Testis (tissue), 3 donors: ENCODE measurements around the gene PHAX. TPM values are rescaled to one million over a fixed set of nuclear protein-coding genes. Genes with fewer than 3 reads are reported as not detected.

Source experiments
- DNase-seq: peaks from one replicate; pipeline ENCODE4 v3.0.0-alpha.2; 2019
- H3K27ac ChIP-seq, 2 donors: fragments of 200-600 bp; sonication (generic); one replicate each; pipeline ENCODE4 v1.5.1; 2019
- H3K27me3 ChIP-seq: fragments of 200-600 bp; sonication (generic); one replicate; pipeline ENCODE4 v1.5.1; 2019
- H3K36me3 ChIP-seq: fragments of 200-600 bp; sonication (generic); one replicate; pipeline ENCODE4 v1.5.1; 2017; ENCODE audit warnings: low read depth; ENCODE audit errors: missing control alignments
- H3K4me1 ChIP-seq: fragments of 200-600 bp; sonication (generic); one replicate; pipeline ENCODE4 v1.5.1; 2019
- H3K4me3 ChIP-seq, 2 donors: fragments of 200-600 bp; sonication (generic); one replicate each; pipeline ENCODE4 v1.5.1; 2017 to 2019
- H3K9me3 ChIP-seq: fragments of 200-600 bp; sonication (generic); one replicate; pipeline ENCODE4 v1.5.1; 2017
- CTCF ChIP-seq, 3 experiments: fragments of 450-650 bp in 2 of 3; fragments of 200-600 bp in 1 of 3; sonication (generic) in 1 of 3; IDR thresholded peaks; one replicate each; pipeline ENCODE4 v1.5.1; 2016 to 2019; ENCODE audit warnings: antibody characterized with exemption in 3 of 3, mild to moderate bottlenecking in 2 of 3, moderate library complexity in 1 of 3
- POLR2A ChIP-seq: fragments of 450-650 bp; IDR thresholded peaks from one replicate; pipeline ENCODE4 v1.6.1; 2017; ENCODE audit warnings: antibody characterized with exemption, mild to moderate bottlenecking, moderate library complexity
- WGBS, 2 donors: methylation state at CpG; one replicate each; pipeline ENCODE4 v1.1.5; 2018; 5-methylcytosine and 5-hydroxymethylcytosine counted together
- intact Hi-C: fragments of 100-400 bp; cut with DNase I; formaldehyde crosslinking; loops from one replicate; pipeline ENCODE4 v1.15.1; 2023; ENCODE audit warnings: low total_unique reads
- polyA plus RNA-seq: library from polyadenylated mRNA; stranded (reverse); fragments of 350-450 nt; fragmentation: Illumina TruSeq; extraction: RNeasy Lipid Tissue Mini Kit (QIAGEN cat#74804); gene quantifications from one replicate; pipeline ENCODE4 v1.2.3, GENCODE V29; 2014; ENCODE audit warnings: low read depth, low replicate concordance; ENCODE audit not compliant: insufficient read depth
- total RNA-seq, 2 donors: library from RNA; depleted of rRNA; stranded (reverse); fragments of >200 nt; gene quantifications; one replicate each; pipeline ENCODE4 v1.2.3, GENCODE V29; 2016

PHAX gene
- total and polyA plus RNA-seq, 3 donors from 2014 or later = 21.2 to 55.6 (median 48.9) TPM

GRCh38 chr5:126583761-126584160 lies 17.0 kb upstream of the PHAX start:
- H3K27me3 ChIP-seq = no peaks in the 10 kb centered on the region
- H3K36me3 ChIP-seq = no peaks in the 10 kb centered on the region
- TF ChIP-seq POLR2A (no peak), CTCF (IDR thresholded peaks at IDR 0.05) (no peak)
- peak; percentile 38 for DNase-seq
- no peak overlapping the region for H3K4me3 ChIP-seq
- WGBS, 2 donors = 70 to 82% methylated on average over 3 of the region's 3 CpGs
- H3K9me3 ChIP-seq = no peaks in the 10 kb centered on the region
- H3K4me1 ChIP-seq = peaks cover 21% of the 10 kb centered on the region
- intact Hi-C loops = no loop called here
- H3K27ac ChIP-seq = peak overlapping the region in 1 of 2 donors; percentile 56

GRCh38 chr5:126587551-126588390 lies 13.0 kb upstream of the PHAX start:
- TF ChIP-seq POLR2A = no peak
- peak; percentile 92 for DNase-seq
- no peaks in the 10 kb centered on the region for H3K36me3 ChIP-seq
- intact Hi-C loops = no loop called here
- H3K27ac ChIP-seq = peak overlapping the region; percentile 36 to 77
- no peak overlapping the region for H3K4me3 ChIP-seq
- H3K4me1 ChIP-seq = peaks cover 21% of the 10 kb centered on the region
- WGBS, 2 donors = 42 to 46% methylated on average over 9 of the region's 9 CpGs
- no peaks in the 10 kb centered on the region for H3K27me3 ChIP-seq
- no peaks in the 10 kb centered on the region for H3K9me3 ChIP-seq

- H3K27me3 ChIP-seq = no peaks in the 10 kb centered on the region
- intact Hi-C loops = no loop called here
- DNase-seq = no peak
- TF ChIP-seq CTCF (IDR thresholded peaks at IDR 0.05) (no peak), POLR2A (no peak)
- no peak overlapping the region for H3K4me3 ChIP-seq
- peaks cover 28% of the 10 kb centered on the region for H3K4me1 ChIP-seq
- no peaks in the 10 kb centered on the region for H3K36me3 ChIP-seq
- no peaks in the 10 kb centered on the region for H3K9me3 ChIP-seq
- 85 to 93% methylated on average over 24 to 28 of the region's 28 CpGs for WGBS, 2 donors
- no peak overlapping the region for H3K27ac ChIP-seq
Measured at GRCh38 chr5:126589536-126590297, 11.0 kb upstream of the PHAX start.

GRCh38 chr5:126591549-126591948 lies 9.2 kb upstream of the PHAX start:
- Histone ChIP-seq H3K27ac (no peak overlapping the region), H3K36me3 (no peaks in the 10 kb centered on the region), H3K27me3 (no peaks in the 10 kb centered on the region), H3K4me3 (no peak overlapping the region), H3K4me1 (peaks cover 19% of the 10 kb centered on the region), H3K9me3 (no peaks in the 10 kb centered on the region)
- WGBS, 2 donors = 86 to 100% methylated on average over 1 of the region's 1 CpG
- no peak for DNase-seq
- intact Hi-C loops = no loop called here
- TF ChIP-seq CTCF (IDR thresholded peaks at IDR 0.05) (no peak), POLR2A (no peak)

- 0 to 1% methylated on average over 27 to 41 of the region's 44 CpGs for WGBS, 2 donors
- DNase-seq = peak; percentile 96
- Histone ChIP-seq H3K4me3 (peak within 1 kb of the TSS; percentile 68 to 75), H3K36me3 (no peaks in the 10 kb centered on the region), H3K9me3 (no peaks in the 10 kb centered on the region), H3K4me1 (peaks cover 8% of the 10 kb centered on the region), H3K27ac (peak within 1 kb of the TSS; percentile 55 to 79), H3K27me3 (no peaks in the 10 kb centered on the region)
- intact Hi-C loops = no loop called here
- TF ChIP-seq CTCF (IDR thresholded peaks at IDR 0.05) (peak; percentile 43 to 61 (median 55)), POLR2A (no peak)
Measured at GRCh38 chr5:126594748-126595485, 5.8 kb upstream of the PHAX start, which contains the start of gene ALDH7A1. Gene ALDH7A1 (minus strand): TSS chr5:126595219. CDS start chr5:126595198, 21 bp downstream.
